NB4 (cell line): Measurements from ENCODE around the gene PDLIM7.

Experiments
- DNase-seq: peaks from one replicate; pipeline ENCODE4 v3.0.0; 2010; ENCODE audit warnings: low read depth
- H3K4me3 ChIP-seq: one replicate; pipeline ENCODE4 v1.5.1; 2011; ENCODE audit warnings: mild to moderate bottlenecking, low read depth, low read length, moderate library complexity
- MYC ChIP-seq: IDR thresholded peaks from 2 replicates; pipeline ENCODE4 v1.6.1; 2011; ENCODE audit warnings: low read depth, low read length
- POLR2A ChIP-seq: IDR thresholded peaks from 2 replicates; pipeline ENCODE4 v1.6.1; 2011; ENCODE audit warnings: mild to moderate bottlenecking; ENCODE audit not compliant: insufficient read length; ENCODE audit errors: extremely low read depth
- TF ChIP-seq, protein P1 (sequence below): IDR thresholded peaks from one replicate; pipeline ENCODE4 v1.5.1; 2012; ENCODE audit warnings: low read depth, low read length
- TF ChIP-seq, protein P2 (sequence below): IDR thresholded peaks from 2 replicates; pipeline ENCODE4 v1.6.1; 2011; ENCODE audit warnings: low read depth, low read length

The PDLIM7 gene

DNA sequence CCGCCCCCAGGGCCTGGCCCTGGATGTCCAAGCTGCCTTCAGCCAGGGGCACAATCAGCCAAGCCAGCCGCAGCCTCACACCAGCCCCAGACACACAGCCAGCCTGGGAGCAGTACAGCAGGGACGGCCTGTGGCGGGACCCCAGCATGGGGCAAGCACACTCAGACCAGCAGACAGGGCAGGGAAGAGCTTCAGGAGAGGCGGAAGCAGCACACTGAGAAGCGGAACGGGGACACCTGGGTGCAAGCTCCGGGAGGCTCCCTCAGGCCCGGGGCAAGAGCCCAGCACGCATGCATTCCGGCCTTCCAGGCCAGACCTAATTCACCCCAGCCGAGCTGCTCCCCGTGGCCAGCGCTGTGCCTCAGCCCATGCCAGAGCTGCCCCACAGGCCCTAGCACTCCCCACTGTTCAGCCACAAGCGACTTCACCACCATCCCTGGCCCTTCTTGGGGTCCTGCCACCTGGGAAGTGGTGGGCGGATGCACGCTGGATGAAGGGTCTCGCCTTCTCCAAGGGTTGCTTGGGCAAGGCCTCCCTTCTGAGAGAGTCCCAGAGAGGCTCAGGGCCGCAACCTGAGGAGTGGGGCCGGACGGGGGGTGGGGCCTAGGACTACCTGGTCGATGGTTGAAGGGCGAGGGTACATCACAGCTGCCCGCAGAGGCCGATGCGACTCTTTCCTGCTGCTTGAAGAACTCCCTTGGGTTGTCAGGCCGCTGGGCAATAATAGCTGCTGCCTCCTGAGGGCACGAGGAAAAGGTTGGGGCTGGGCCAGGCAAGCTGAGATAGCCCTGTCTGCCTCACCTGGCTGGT is 37.4 kb downstream of the PDLIM7 start:
- TF ChIP-seq, protein P1, sequence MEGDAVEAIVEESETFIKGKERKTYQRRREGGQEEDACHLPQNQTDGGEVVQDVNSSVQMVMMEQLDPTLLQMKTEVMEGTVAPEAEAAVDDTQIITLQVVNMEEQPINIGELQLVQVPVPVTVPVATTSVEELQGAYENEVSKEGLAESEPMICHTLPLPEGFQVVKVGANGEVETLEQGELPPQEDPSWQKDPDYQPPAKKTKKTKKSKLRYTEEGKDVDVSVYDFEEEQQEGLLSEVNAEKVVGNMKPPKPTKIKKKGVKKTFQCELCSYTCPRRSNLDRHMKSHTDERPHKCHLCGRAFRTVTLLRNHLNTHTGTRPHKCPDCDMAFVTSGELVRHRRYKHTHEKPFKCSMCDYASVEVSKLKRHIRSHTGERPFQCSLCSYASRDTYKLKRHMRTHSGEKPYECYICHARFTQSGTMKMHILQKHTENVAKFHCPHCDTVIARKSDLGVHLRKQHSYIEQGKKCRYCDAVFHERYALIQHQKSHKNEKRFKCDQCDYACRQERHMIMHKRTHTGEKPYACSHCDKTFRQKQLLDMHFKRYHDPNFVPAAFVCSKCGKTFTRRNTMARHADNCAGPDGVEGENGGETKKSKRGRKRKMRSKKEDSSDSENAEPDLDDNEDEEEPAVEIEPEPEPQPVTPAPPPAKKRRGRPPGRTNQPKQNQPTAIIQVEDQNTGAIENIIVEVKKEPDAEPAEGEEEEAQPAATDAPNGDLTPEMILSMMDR, result no peak
- TF ChIP-seq, protein P2, sequence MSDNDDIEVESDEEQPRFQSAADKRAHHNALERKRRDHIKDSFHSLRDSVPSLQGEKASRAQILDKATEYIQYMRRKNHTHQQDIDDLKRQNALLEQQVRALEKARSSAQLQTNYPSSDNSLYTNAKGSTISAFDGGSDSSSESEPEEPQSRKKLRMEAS, result no peak
- no peak for TF ChIP-seq MYC
- no peak for TF ChIP-seq POLR2A
- DNase-seq, result no peak
- no peak overlapping the region for H3K4me3 ChIP-seq

DNA sequence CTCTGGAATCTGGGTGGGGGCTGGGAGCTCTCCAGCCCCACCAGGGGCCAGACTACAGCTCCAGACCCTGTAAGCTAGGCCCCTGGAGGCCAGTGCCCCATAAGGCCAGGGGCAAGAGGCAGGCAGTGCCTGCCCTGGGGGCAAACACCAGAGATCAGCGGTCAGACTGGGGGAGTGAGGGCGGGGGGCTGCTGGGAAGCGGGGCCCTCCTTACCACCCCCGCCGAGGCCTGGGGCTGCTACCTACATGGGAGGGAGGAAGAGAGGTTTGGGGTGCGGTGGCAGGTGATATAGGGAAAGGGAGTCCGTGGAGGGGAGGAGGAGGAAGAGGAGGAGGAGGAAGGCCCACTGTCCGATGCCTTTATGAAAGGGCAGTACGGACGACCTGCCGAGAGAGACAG is 38.0 kb downstream of the PDLIM7 start:
- H3K4me3 ChIP-seq, result no peak overlapping the region
- TF ChIP-seq MYC (no peak), POLR2A (no peak)
- TF ChIP-seq, protein P1, result no peak
- TF ChIP-seq, protein P2, result no peak
- DNase-seq, result no peak

DNA sequence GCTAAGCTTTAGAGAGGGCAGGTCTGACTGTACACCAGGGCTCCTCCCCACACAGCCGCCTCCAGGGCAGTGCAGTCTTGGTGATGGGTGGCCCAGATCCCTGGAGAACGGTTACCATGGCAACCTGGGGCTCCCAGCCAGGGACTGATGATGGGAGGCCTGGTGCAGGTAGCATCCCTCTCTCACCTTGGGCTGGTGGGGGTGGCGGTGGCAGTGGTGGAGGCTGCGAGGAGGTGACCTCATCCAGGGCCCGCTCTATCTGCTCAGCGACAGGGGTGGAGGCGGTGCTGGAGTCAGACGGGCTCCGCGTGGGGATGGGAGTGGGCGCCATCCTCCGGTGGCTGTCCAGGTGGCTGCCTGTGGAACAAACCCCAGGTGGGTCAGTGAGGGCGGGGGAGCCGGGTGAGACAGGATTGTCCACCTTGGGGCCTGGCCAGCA is 38.5 kb downstream of the PDLIM7 start:
- TF ChIP-seq, protein P2, result no peak
- TF ChIP-seq, protein P1, result no peak
- TF ChIP-seq MYC (no peak), POLR2A (no peak)
- DNase-seq, result no peak
- H3K4me3 ChIP-seq, result no peak overlapping the region

DNA sequence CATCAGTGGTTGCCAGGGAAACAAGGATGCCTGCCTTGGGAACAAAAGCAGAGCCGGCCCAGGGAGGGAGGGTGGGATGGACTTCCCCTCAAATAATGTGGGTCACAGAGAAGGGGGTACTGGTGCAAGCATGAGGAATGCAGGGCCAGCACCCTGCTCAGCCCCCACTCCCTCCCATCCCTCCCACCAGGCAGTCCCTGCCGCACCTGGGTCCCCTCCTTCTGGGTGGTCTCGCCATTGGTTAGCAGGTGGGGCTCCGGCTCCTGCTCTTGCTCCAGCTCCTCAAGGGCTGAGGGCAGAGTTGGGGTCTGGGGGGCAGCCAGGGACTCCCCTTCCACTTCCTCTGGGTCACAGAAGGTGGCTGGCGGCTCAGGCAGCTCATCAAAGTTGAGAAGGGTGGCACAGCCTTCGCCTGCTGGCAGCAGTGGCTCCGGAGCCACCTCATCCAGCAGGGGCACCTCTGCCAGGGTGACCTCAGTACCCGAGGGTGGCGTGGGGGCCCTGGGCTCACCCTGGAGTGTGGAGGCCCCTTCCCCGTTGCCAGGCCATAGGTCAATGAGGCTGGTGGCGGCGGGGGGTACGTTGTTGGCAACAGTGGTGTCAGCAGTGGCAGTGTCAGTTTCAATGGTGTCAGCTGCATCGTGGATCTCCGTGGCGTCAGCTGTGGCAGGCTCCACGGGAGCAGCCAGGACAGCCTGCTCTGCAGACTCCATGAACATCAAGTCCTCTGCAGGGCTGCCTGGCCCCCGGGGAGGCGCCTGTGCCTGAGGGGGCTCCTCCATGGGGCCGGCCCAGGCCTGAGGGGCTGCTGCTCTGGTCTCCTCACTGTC is 39.3 kb downstream of the PDLIM7 start:
- DNase-seq, result no peak
- H3K4me3 ChIP-seq, result no peak overlapping the region
- TF ChIP-seq, protein P1, result no peak

DNA sequence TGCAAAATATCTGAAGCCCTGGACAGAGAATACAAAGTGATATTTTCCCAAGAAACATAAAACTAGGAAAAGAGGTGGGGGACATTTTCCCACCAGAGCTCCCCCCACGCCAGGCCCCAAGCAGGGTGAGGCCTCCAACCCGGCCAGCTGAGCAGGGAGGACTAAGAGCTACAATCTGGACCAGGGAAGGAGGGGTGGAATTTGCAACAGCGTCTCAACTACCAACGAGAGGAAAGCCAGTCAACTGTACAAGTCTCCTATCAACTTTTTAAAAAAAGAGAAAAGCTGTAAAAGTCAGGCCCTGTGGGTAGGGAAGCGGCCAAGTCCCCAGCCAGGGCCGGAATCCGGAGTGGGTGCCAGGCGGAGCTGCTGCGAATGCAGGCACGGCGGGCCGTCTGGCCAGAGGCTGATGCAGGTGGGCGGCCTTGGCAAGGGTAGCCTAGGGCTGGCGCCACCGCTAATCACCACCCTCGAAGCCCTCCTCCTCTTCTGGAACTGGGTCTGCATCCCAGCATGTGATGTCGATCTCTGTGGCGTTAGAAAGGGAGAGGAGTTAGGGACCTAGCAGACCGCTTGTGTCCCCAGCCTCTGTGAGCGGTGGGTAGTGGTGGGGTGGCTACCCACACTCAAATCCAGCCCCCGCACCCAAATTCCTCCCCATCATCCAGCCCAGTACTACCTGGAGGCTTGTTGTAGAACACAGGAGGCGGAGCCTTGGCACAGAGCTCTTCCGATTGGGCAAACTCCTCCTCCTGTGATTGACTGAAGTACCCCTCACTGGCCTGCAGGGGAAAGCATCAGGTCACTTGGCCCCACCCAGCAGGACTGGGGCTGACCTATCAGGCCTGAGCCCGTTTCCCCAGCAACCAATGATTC is 40.2 kb downstream of the PDLIM7 start:
- peak; percentile 88 for DNase-seq
- no peak for TF ChIP-seq MYC
- TF ChIP-seq, protein P2, result no peak
- TF ChIP-seq, protein P1, result peak; percentile 30
- no peak for TF ChIP-seq POLR2A
- H3K4me3 ChIP-seq, result no peak overlapping the region
